Measurements from ENCODE around the gene PLEKHM3. TPM values are rescaled to one million over a fixed set of nuclear protein-coding genes. Genes with fewer than 3 reads are reported as not detected.

PLEKHM3 gene
- total and polyA plus RNA-seq, 2 of the 13 experiments (the other 11 are each of a cell fraction or from before 2014, with no cell fraction given) = 4.5 to 4.7 TPM

DNA sequence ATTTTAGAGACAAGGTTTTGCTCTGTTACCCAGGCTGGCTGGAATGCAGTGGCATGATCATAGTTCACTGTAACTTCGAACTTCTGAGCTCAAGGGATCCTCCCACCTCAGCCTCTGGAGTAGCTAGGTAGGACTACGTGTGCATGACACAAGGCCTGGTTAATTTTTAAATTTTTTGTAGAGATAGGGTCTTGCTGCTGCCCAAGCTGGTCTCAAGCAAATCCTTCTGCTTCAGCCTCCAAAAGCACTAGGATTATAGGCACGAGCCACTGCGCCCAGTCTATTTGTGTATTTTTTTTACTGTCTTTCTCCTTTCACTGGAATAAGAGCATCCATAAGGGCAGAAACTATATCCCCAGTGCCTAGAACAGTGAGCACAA is 89.3 kb downstream of the PLEKHM3 start (continued):
- TF ChIP-seq ZNF569 (CRISPR knock-in tag; IDR thresholded peaks at IDR 0.05; ENCODE audit: borderline replicate concordance) (no peak), ASH2L (IDR thresholded peaks at IDR 0.05; ENCODE audit: insufficient read length, low read depth, low read length) (peak; percentile 49), DPF2 (CRISPR knock-in tag; IDR thresholded peaks at IDR 0.05; ENCODE audit: borderline replicate concordance, low read depth) (peak; percentile 71; the same call in 1 of the 2 replicates), CAMTA2 (CRISPR knock-in tag; IDR thresholded peaks at IDR 0.05; ENCODE audit: borderline replicate concordance) (no peak), ZNF891 (CRISPR knock-in tag; IDR thresholded peaks at IDR 0.05) (no peak), JDP2 (CRISPR knock-in tag; IDR thresholded peaks at IDR 0.05; ENCODE audit: borderline replicate concordance) (no peak), SRSF9 (IDR thresholded peaks at IDR 0.05; ENCODE audit: borderline replicate concordance, insufficient read depth, low read depth, low read length, poor library complexity, severe bottlenecking) (no peak), ZNF775 (CRISPR knock-in tag; IDR thresholded peaks at IDR 0.05; ENCODE audit: borderline replicate concordance) (no peak), MIER3 (CRISPR knock-in tag; IDR thresholded peaks at IDR 0.05; ENCODE audit: borderline replicate concordance) (no peak), ZNF720 (CRISPR knock-in tag; IDR thresholded peaks at IDR 0.05) (no peak), TRIM24 (CRISPR knock-in tag; IDR thresholded peaks at IDR 0.05) (no peak), PHB2 (IDR thresholded peaks at IDR 0.05; ENCODE audit: partially characterized antibody) (no peak), SOX6 (IDR thresholded peaks at IDR 0.05) (no peak), SOX6 (CRISPR knock-in tag; IDR thresholded peaks at IDR 0.05) (peak; percentile 72), PHF8 (CRISPR knock-in tag; IDR thresholded peaks at IDR 0.05) (no peak), ZNF749 (CRISPR knock-in tag; IDR thresholded peaks at IDR 0.05; ENCODE audit: borderline replicate concordance) (no peak), ZNF605 (CRISPR knock-in tag; IDR thresholded peaks at IDR 0.05) (no peak), SOX5 (CRISPR knock-in tag; IDR thresholded peaks at IDR 0.05; ENCODE audit: borderline replicate concordance) (peak; percentile 70; the same call in 1 of the 2 replicates)
- TF ChIP-seq, protein P1, sequence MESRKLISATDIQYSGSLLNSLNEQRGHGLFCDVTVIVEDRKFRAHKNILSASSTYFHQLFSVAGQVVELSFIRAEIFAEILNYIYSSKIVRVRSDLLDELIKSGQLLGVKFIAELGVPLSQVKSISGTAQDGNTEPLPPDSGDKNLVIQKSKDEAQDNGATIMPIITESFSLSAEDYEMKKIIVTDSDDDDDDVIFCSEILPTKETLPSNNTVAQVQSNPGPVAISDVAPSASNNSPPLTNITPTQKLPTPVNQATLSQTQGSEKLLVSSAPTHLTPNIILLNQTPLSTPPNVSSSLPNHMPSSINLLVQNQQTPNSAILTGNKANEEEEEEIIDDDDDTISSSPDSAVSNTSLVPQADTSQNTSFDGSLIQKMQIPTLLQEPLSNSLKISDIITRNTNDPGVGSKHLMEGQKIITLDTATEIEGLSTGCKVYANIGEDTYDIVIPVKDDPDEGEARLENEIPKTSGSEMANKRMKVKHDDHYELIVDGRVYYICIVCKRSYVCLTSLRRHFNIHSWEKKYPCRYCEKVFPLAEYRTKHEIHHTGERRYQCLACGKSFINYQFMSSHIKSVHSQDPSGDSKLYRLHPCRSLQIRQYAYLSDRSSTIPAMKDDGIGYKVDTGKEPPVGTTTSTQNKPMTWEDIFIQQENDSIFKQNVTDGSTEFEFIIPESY (CRISPR knock-in tag; IDR thresholded peaks at IDR 0.05) = no peak
- TF ChIP-seq, protein P2, sequence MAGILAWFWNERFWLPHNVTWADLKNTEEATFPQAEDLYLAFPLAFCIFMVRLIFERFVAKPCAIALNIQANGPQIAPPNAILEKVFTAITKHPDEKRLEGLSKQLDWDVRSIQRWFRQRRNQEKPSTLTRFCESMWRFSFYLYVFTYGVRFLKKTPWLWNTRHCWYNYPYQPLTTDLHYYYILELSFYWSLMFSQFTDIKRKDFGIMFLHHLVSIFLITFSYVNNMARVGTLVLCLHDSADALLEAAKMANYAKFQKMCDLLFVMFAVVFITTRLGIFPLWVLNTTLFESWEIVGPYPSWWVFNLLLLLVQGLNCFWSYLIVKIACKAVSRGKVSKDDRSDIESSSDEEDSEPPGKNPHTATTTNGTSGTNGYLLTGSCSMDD (CRISPR knock-in tag; IDR thresholded peaks at IDR 0.05) = no peak
- TF ChIP-seq, protein P3, sequence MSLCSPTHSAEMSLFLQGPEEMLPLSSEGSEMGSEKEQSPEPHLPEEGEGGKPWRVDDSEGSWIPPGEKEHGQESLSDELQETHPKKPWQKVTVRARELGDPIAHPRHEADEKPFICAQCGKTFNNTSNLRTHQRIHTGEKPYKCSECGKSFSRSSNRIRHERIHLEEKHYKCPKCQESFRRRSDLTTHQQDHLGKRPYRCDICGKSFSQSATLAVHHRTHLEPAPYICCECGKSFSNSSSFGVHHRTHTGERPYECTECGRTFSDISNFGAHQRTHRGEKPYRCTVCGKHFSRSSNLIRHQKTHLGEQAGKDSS (CRISPR knock-in tag; IDR thresholded peaks at IDR 0.05; ENCODE audit: borderline replicate concordance, low read depth) = no peak
- TF ChIP-seq, protein P4, sequence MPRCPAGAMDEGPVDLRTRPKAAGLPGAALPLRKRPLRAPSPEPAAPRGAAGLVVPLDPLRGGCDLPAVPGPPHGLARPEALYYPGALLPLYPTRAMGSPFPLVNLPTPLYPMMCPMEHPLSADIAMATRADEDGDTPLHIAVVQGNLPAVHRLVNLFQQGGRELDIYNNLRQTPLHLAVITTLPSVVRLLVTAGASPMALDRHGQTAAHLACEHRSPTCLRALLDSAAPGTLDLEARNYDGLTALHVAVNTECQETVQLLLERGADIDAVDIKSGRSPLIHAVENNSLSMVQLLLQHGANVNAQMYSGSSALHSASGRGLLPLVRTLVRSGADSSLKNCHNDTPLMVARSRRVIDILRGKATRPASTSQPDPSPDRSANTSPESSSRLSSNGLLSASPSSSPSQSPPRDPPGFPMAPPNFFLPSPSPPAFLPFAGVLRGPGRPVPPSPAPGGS (CRISPR knock-in tag; IDR thresholded peaks at IDR 0.05) = no peak

Data from HepG2 (cell line).